GM12872 (cell line): ENCODE results near the gene RHEBL1.

Source experiments
- TF ChIP-seq, protein P1 (sequence below): IDR thresholded peaks from 3 replicates; pipeline ENCODE4 v1.5.1; 2011; ENCODE audit warnings: low read depth, mild to moderate bottlenecking, low read length, moderate library complexity; ENCODE audit not compliant: insufficient read depth

The RHEBL1 gene

GRCh38 chr12:49037111-49037946, 32.5 kb downstream of the RHEBL1 start:
- TF ChIP-seq, protein P1, sequence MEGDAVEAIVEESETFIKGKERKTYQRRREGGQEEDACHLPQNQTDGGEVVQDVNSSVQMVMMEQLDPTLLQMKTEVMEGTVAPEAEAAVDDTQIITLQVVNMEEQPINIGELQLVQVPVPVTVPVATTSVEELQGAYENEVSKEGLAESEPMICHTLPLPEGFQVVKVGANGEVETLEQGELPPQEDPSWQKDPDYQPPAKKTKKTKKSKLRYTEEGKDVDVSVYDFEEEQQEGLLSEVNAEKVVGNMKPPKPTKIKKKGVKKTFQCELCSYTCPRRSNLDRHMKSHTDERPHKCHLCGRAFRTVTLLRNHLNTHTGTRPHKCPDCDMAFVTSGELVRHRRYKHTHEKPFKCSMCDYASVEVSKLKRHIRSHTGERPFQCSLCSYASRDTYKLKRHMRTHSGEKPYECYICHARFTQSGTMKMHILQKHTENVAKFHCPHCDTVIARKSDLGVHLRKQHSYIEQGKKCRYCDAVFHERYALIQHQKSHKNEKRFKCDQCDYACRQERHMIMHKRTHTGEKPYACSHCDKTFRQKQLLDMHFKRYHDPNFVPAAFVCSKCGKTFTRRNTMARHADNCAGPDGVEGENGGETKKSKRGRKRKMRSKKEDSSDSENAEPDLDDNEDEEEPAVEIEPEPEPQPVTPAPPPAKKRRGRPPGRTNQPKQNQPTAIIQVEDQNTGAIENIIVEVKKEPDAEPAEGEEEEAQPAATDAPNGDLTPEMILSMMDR, result no peak

GRCh38 chr12:49036029-49036428, 33.8 kb downstream of the RHEBL1 start:
- TF ChIP-seq, protein P1, result no peak

- TF ChIP-seq, protein P1, result no peak
Observed at GRCh38 chr12:49034286-49034622, 35.5 kb downstream of the RHEBL1 start.

- TF ChIP-seq, protein P1, result no peak
Observed at GRCh38 chr12:49033611-49034285, 36.0 kb downstream of the RHEBL1 start.

DNA sequence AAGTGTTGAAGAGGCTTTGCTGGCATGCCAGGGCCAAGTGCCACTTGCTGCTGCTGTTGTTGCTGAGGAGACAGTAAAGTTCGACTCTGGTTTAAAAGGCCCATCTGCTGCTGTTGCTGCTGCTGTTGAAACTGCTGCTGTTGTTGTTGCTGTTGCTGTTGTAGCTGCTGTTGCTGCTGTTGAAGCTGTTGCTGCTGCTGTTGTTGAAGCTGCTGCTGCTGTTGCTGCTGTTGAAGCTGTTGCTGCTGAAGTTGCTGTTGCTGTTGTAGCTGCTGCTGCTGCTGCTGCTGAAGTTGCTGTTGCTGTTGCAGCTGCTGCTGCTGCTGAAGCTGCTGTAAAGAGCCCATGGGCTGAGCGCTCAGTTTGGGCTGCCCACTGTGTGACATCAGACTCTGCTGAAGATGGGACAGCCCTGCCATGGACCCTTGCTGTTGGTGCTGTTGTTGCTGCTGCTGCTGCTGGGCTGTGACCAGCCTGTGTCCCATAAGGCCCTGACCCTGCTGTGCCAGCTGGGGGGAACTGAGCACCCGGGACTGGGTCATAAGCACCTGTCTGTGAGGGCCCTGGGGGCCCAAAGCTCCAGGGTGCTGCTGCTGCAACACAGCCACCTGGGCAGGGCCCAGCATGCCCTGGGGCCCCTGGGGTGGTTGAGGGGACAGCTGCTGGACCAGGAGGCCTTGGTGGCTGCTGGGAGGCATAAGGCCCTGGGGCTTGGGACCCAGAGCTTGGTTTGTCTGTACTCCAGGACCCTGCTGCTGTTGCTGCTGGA, 36.9 kb downstream of the RHEBL1 start:
- TF ChIP-seq, protein P1, result no peak

DNA sequence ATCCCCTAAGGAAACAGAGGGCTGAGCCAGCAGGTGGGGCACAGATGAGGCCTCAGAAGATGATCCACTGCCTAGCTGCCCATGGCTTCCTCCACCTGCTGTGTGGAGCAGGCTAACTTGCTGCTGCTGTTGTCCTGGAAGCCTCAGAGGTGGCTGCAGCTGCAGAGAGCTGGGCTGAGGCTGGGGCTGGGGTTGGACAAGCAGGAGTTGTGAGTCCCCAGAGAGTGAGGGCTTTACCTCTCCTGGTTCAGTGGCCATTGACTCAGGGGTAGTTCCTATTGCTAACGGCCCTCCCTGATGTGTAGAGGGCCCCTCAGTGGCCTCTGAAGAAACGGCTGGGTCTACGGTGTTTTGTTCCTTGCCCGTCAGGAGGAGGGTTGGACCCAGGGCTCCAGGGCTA, 37.5 kb downstream of the RHEBL1 start:
- TF ChIP-seq, protein P1, result no peak

- TF ChIP-seq, protein P1, result no peak
Observed at GRCh38 chr12:49031573-49032161, 38.1 kb downstream of the RHEBL1 start.
